ENCODE results near the gene AGBL5.

Gene AGBL5

GRCh38 chr2:27081984-27082772 lies 30.7 kb downstream of the AGBL5 start:
- Histone ChIP-seq H3K4me1 (peaks cover 78% of the 10 kb centered on the region), H3K4me2 (peak overlapping the region; percentile 100), H3K36me3 (peaks cover 38% of the 10 kb centered on the region), H3K27me3 (no peaks in the 10 kb centered on the region), H3K9me3 (no peaks in the 10 kb centered on the region), H3K4me3 (peak overlapping the region; percentile 55), H4K20me1 (peaks cover 21% of the 10 kb centered on the region; the same call in 1 of the 2 replicates), H3K27ac (peak overlapping the region; percentile 86), H3K9ac (peak overlapping the region; percentile 88)
- no peak for TF ChIP-seq Cebpa-rat (IDR thresholded peaks at IDR 0.05)

GRCh38 chr2:27082773-27083409 lies 31.4 kb downstream of the AGBL5 start:
- Histone ChIP-seq H4K20me1 (peaks cover 21% of the 10 kb centered on the region; the same call in 1 of the 2 replicates), H3K4me3 (peak overlapping the region; percentile 55; the same call in 1 of the 2 replicates), H3K27ac (peak overlapping the region; percentile 86), H3K27me3 (no peaks in the 10 kb centered on the region), H3K4me1 (peaks cover 78% of the 10 kb centered on the region), H3K36me3 (peaks cover 38% of the 10 kb centered on the region), H3K9me3 (no peaks in the 10 kb centered on the region), H3K9ac (peak overlapping the region; percentile 88), H3K4me2 (peak overlapping the region; percentile 100)
- TF ChIP-seq Cebpa-rat (IDR thresholded peaks at IDR 0.05), result no peak

- peaks cover 80% of the 10 kb centered on the region for H3K4me1 ChIP-seq
- TF ChIP-seq Cebpa-rat (IDR thresholded peaks at IDR 0.05), result no peak
- peak overlapping the region; percentile 100 for H3K4me2 ChIP-seq
- no peaks in the 10 kb centered on the region for H3K9me3 ChIP-seq
- peak overlapping the region; percentile 86 for H3K27ac ChIP-seq
- H4K20me1 ChIP-seq, result peaks cover 21% of the 10 kb centered on the region; the same call in 1 of the 2 replicates
- no peak overlapping the region for H3K4me3 ChIP-seq
- peak overlapping the region; percentile 88 for H3K9ac ChIP-seq
- H3K36me3 ChIP-seq, result peaks cover 38% of the 10 kb centered on the region
- H3K27me3 ChIP-seq, result no peaks in the 10 kb centered on the region
Measured at GRCh38 chr2:27083410-27084296, 32.2 kb downstream of the AGBL5 start.

GRCh38 chr2:27084297-27085061 lies 33.0 kb downstream of the AGBL5 start:
- Histone ChIP-seq H4K20me1 (peaks cover 21% of the 10 kb centered on the region; the same call in 1 of the 2 replicates), H3K36me3 (peaks cover 38% of the 10 kb centered on the region), H3K4me2 (peak overlapping the region; percentile 100), H3K27ac (peak overlapping the region; percentile 88; the same call in 1 of the 2 replicates), H3K4me1 (peaks cover 88% of the 10 kb centered on the region), H3K9me3 (no peaks in the 10 kb centered on the region), H3K9ac (0 out of 2 replicates have a peak overlapping the region, but pooled peaks have one; percentile 88), H3K4me3 (0 out of 2 replicates have a peak overlapping the region, but pooled peaks have one; percentile 18), H3K27me3 (no peaks in the 10 kb centered on the region)
- no peak for TF ChIP-seq Cebpa-rat (IDR thresholded peaks at IDR 0.05)

- peaks cover 38% of the 10 kb centered on the region for H3K36me3 ChIP-seq
- peak overlapping the region; percentile 100 for H3K4me2 ChIP-seq
- peak overlapping the region; percentile 88 for H3K9ac ChIP-seq
- H3K9me3 ChIP-seq, result no peaks in the 10 kb centered on the region
- no peaks in the 10 kb centered on the region for H3K27me3 ChIP-seq
- peaks cover 21% of the 10 kb centered on the region; the same call in 1 of the 2 replicates for H4K20me1 ChIP-seq
- no peak for TF ChIP-seq Cebpa-rat (IDR thresholded peaks at IDR 0.05)
- peak overlapping the region; percentile 75 for H3K4me3 ChIP-seq
- H3K4me1 ChIP-seq, result peaks cover 91% of the 10 kb centered on the region
- peak overlapping the region; percentile 88 for H3K27ac ChIP-seq
Measured at GRCh38 chr2:27085062-27085672, 33.7 kb downstream of the AGBL5 start.

GRCh38 chr2:27085673-27086089 lies 34.2 kb downstream of the AGBL5 start:
- H3K4me1 ChIP-seq, result peaks cover 91% of the 10 kb centered on the region
- no peaks in the 10 kb centered on the region for H3K27me3 ChIP-seq
- peak overlapping the region; percentile 88 for H3K27ac ChIP-seq
- peak overlapping the region; percentile 75 for H3K4me3 ChIP-seq
- peaks cover 38% of the 10 kb centered on the region for H3K36me3 ChIP-seq
- H3K9ac ChIP-seq, result peak overlapping the region; percentile 88
- H3K9me3 ChIP-seq, result no peaks in the 10 kb centered on the region
- H4K20me1 ChIP-seq, result peaks cover 21% of the 10 kb centered on the region; the same call in 1 of the 2 replicates
- no peak for TF ChIP-seq Cebpa-rat (IDR thresholded peaks at IDR 0.05)
- H3K4me2 ChIP-seq, result peak overlapping the region; percentile 100

GRCh38 chr2:27086090-27086723 lies 34.7 kb downstream of the AGBL5 start:
- Histone ChIP-seq H4K20me1 (peaks cover 21% of the 10 kb centered on the region; the same call in 1 of the 2 replicates), H3K4me1 (peaks cover 91% of the 10 kb centered on the region), H3K36me3 (peaks cover 38% of the 10 kb centered on the region), H3K27me3 (no peaks in the 10 kb centered on the region), H3K4me3 (peak overlapping the region; percentile 75), H3K27ac (peak overlapping the region; percentile 88), H3K4me2 (peak overlapping the region; percentile 100), H3K9me3 (no peaks in the 10 kb centered on the region), H3K9ac (peak overlapping the region; percentile 88)
- no peak for TF ChIP-seq Cebpa-rat (IDR thresholded peaks at IDR 0.05)
